ENCODE measurements around the gene DENND5B.
"Not testable (repeated sequence)": the region's sequence is repeated elsewhere in the genome, so short reads cannot be mapped to it uniquely, and the experiment has no call there.

DENND5B gene

GRCh38 chr12:31488737-31489338 is 102.1 kb downstream of the DENND5B start:
- H3K4me1 ChIP-seq (ENCODE audit: control insufficient read depth, insufficient read depth, low read length): no peaks in the 10 kb centered on the region
- no peak overlapping the region for H3K9ac ChIP-seq (ENCODE audit: low read length in 2 of 2)
- no peaks in the 10 kb centered on the region for H3K9me3 ChIP-seq (ENCODE audit: control insufficient read depth in 2 of 2, low read length in 2 of 2)
- H3K27me3 ChIP-seq (ENCODE audit: control insufficient read depth in 1 of 2, insufficient read depth in 2 of 2, low read length in 2 of 2): no peaks in the 10 kb centered on the region
- no peak overlapping the region for H3K4me3 ChIP-seq (ENCODE audit: low read length in 2 of 2)
- peaks cover 0 to 8% of the 10 kb centered on the region in 2 donors for H3K36me3 ChIP-seq (ENCODE audit: control insufficient read depth in 2 of 2, insufficient read depth in 2 of 2, low read length in 2 of 2)
- no peak overlapping the region for H3K27ac ChIP-seq (ENCODE audit: low read length)

- H3K27ac ChIP-seq (ENCODE audit: low read length): no peak overlapping the region
- peaks cover 0 to 8% of the 10 kb centered on the region in 2 donors for H3K36me3 ChIP-seq (ENCODE audit: control insufficient read depth in 2 of 2, insufficient read depth in 2 of 2, low read length in 2 of 2)
- no peaks in the 10 kb centered on the region for H3K27me3 ChIP-seq (ENCODE audit: control insufficient read depth in 1 of 2, insufficient read depth in 2 of 2, low read length in 2 of 2)
- no peak overlapping the region for H3K9ac ChIP-seq (ENCODE audit: low read length in 2 of 2)
- no peak overlapping the region for H3K4me3 ChIP-seq (ENCODE audit: low read length in 2 of 2)
- H3K4me1 ChIP-seq (ENCODE audit: control insufficient read depth, insufficient read depth, low read length): no peaks in the 10 kb centered on the region
- no peaks in the 10 kb centered on the region for H3K9me3 ChIP-seq (ENCODE audit: control insufficient read depth in 2 of 2, low read length in 2 of 2)
Observed at GRCh38 chr12:31485571-31485970, 105.4 kb downstream of the DENND5B start.

- Histone ChIP-seq H3K9ac (ENCODE audit: low read length in 2 of 2) (no peak overlapping the region), H3K27ac (ENCODE audit: low read length) (no peak overlapping the region)
Observed at GRCh38 chr12:31482816-31483215, 108.1 kb downstream of the DENND5B start.

GRCh38 chr12:31481415-31481814 is 109.5 kb downstream of the DENND5B start:
- Histone ChIP-seq H3K9me3 (ENCODE audit: control insufficient read depth in 2 of 2, low read length in 2 of 2) (no peaks in the 10 kb centered on the region), H3K9ac (ENCODE audit: low read length in 2 of 2) (no peak overlapping the region), H3K4me1 (ENCODE audit: control insufficient read depth, insufficient read depth, low read length) (no peaks in the 10 kb centered on the region), H3K27me3 (ENCODE audit: control insufficient read depth in 1 of 2, insufficient read depth in 2 of 2, low read length in 2 of 2) (no peaks in the 10 kb centered on the region), H3K4me3 (ENCODE audit: low read length in 2 of 2) (no peak overlapping the region), H3K27ac (ENCODE audit: low read length) (no peak overlapping the region), H3K36me3 (ENCODE audit: control insufficient read depth in 2 of 2, insufficient read depth in 2 of 2, low read length in 2 of 2) (peaks cover 5 to 10% of the 10 kb centered on the region in 2 donors)

More at GRCh38 chr12:31482816-31483215, 108.1 kb downstream of the DENND5B start:
- Histone ChIP-seq H3K9me3 (ENCODE audit: control insufficient read depth in 2 of 2, low read length in 2 of 2) (no peaks in the 10 kb centered on the region), H3K36me3 (ENCODE audit: control insufficient read depth in 2 of 2, insufficient read depth in 2 of 2, low read length in 2 of 2) (peaks cover 5 to 10% of the 10 kb centered on the region in 2 donors), H3K4me3 (ENCODE audit: low read length in 2 of 2) (no peak overlapping the region), H3K27me3 (ENCODE audit: control insufficient read depth in 1 of 2, insufficient read depth in 2 of 2, low read length in 2 of 2) (no peaks in the 10 kb centered on the region), H3K4me1 (ENCODE audit: control insufficient read depth, insufficient read depth, low read length) (no peaks in the 10 kb centered on the region)

GRCh38 chr12:31479516-31480210 is 111.3 kb downstream of the DENND5B start:
- Histone ChIP-seq H3K4me3 (ENCODE audit: low read length in 2 of 2) (no peak overlapping the region), H3K36me3 (ENCODE audit: control insufficient read depth in 2 of 2, insufficient read depth in 2 of 2, low read length in 2 of 2) (peaks cover 5 to 10% of the 10 kb centered on the region in 2 donors), H3K27me3 (ENCODE audit: control insufficient read depth in 1 of 2, insufficient read depth in 2 of 2, low read length in 2 of 2) (no peaks in the 10 kb centered on the region), H3K9ac (ENCODE audit: low read length in 2 of 2) (no peak overlapping the region), H3K9me3 (ENCODE audit: control insufficient read depth in 2 of 2, low read length in 2 of 2) (no peaks in the 10 kb centered on the region), H3K27ac (ENCODE audit: low read length) (no peak overlapping the region), H3K4me1 (ENCODE audit: control insufficient read depth, insufficient read depth, low read length) (no peaks in the 10 kb centered on the region)

GRCh38 chr12:31478898-31479297 is 112.0 kb downstream of the DENND5B start:
- H3K9ac ChIP-seq (ENCODE audit: low read length in 2 of 2): no peak overlapping the region
- H3K9me3 ChIP-seq (ENCODE audit: control insufficient read depth in 2 of 2, low read length in 2 of 2): no peaks in the 10 kb centered on the region
- no peaks in the 10 kb centered on the region for H3K27me3 ChIP-seq (ENCODE audit: control insufficient read depth in 1 of 2, insufficient read depth in 2 of 2, low read length in 2 of 2)
- H3K27ac ChIP-seq (ENCODE audit: low read length): no peak overlapping the region
- no peaks in the 10 kb centered on the region for H3K4me1 ChIP-seq (ENCODE audit: control insufficient read depth, insufficient read depth, low read length)
- H3K36me3 ChIP-seq (ENCODE audit: control insufficient read depth in 2 of 2, insufficient read depth in 2 of 2, low read length in 2 of 2): peaks cover 5 to 10% of the 10 kb centered on the region in 2 donors
- no peak overlapping the region for H3K4me3 ChIP-seq (ENCODE audit: low read length in 2 of 2)

- no peak overlapping the region for H3K27ac ChIP-seq (ENCODE audit: low read length)
- no peaks in the 10 kb centered on the region for H3K9me3 ChIP-seq (ENCODE audit: control insufficient read depth in 2 of 2, low read length in 2 of 2)
- no peak overlapping the region for H3K9ac ChIP-seq (ENCODE audit: low read length in 2 of 2)
- H3K36me3 ChIP-seq (ENCODE audit: control insufficient read depth in 2 of 2, insufficient read depth in 2 of 2, low read length in 2 of 2): peaks cover 5 to 10% of the 10 kb centered on the region in 2 donors
- H3K4me1 ChIP-seq (ENCODE audit: control insufficient read depth, insufficient read depth, low read length): no peaks in the 10 kb centered on the region
- no peak overlapping the region for H3K4me3 ChIP-seq (ENCODE audit: low read length in 2 of 2)
- H3K27me3 ChIP-seq (ENCODE audit: control insufficient read depth in 1 of 2, insufficient read depth in 2 of 2, low read length in 2 of 2): no peaks in the 10 kb centered on the region
Observed at GRCh38 chr12:31478425-31478824, 112.5 kb downstream of the DENND5B start.

GRCh38 chr12:31477687-31478086 is 113.2 kb downstream of the DENND5B start:
- H3K4me3 ChIP-seq (ENCODE audit: low read length in 2 of 2): no peak overlapping the region
- no peaks in the 10 kb centered on the region for H3K4me1 ChIP-seq (ENCODE audit: control insufficient read depth, insufficient read depth, low read length)
- H3K36me3 ChIP-seq (ENCODE audit: control insufficient read depth in 2 of 2, insufficient read depth in 2 of 2, low read length in 2 of 2): peaks cover 5 to 10% of the 10 kb centered on the region in 2 donors
- no peaks in the 10 kb centered on the region for H3K9me3 ChIP-seq (ENCODE audit: control insufficient read depth in 2 of 2, low read length in 2 of 2)
- H3K27ac ChIP-seq (ENCODE audit: low read length): no peak overlapping the region
- no peaks in the 10 kb centered on the region for H3K27me3 ChIP-seq (ENCODE audit: control insufficient read depth in 1 of 2, insufficient read depth in 2 of 2, low read length in 2 of 2)
- no peak overlapping the region for H3K9ac ChIP-seq (ENCODE audit: low read length in 2 of 2)

- Histone ChIP-seq H3K9me3 (ENCODE audit: control insufficient read depth in 2 of 2, low read length in 2 of 2) (no peaks in the 10 kb centered on the region), H3K27me3 (ENCODE audit: control insufficient read depth in 1 of 2, insufficient read depth in 2 of 2, low read length in 2 of 2) (no peaks in the 10 kb centered on the region), H3K9ac (ENCODE audit: low read length in 2 of 2) (no peak overlapping the region), H3K27ac (ENCODE audit: low read length) (no peak overlapping the region), H3K4me1 (ENCODE audit: control insufficient read depth, insufficient read depth, low read length) (no peaks in the 10 kb centered on the region), H3K4me3 (ENCODE audit: low read length in 2 of 2) (no peak overlapping the region), H3K36me3 (ENCODE audit: control insufficient read depth in 2 of 2, insufficient read depth in 2 of 2, low read length in 2 of 2) (peaks cover 5 to 10% of the 10 kb centered on the region in 2 donors)
Observed at GRCh38 chr12:31476437-31476836, 114.5 kb downstream of the DENND5B start.

GRCh38 chr12:31475610-31476009 is 115.3 kb downstream of the DENND5B start:
- H3K27ac ChIP-seq (ENCODE audit: low read length); H3K9ac ChIP-seq (ENCODE audit: low read length in 2 of 2); H3K4me3 ChIP-seq (ENCODE audit: low read length in 2 of 2); H3K9me3 ChIP-seq (ENCODE audit: control insufficient read depth in 2 of 2, low read length in 2 of 2); H3K27me3 ChIP-seq (ENCODE audit: control insufficient read depth in 1 of 2, insufficient read depth in 2 of 2, low read length in 2 of 2); H3K36me3 ChIP-seq (ENCODE audit: control insufficient read depth in 2 of 2, insufficient read depth in 2 of 2, low read length in 2 of 2); H3K4me1 ChIP-seq (ENCODE audit: control insufficient read depth, insufficient read depth, low read length): not testable (repeated sequence)

- Histone ChIP-seq H3K9ac (ENCODE audit: low read length in 2 of 2) (no peak overlapping the region), H3K4me1 (ENCODE audit: control insufficient read depth, insufficient read depth, low read length) (no peaks in the 10 kb centered on the region), H3K4me3 (ENCODE audit: low read length in 2 of 2) (no peak overlapping the region), H3K27ac (ENCODE audit: low read length) (no peak overlapping the region), H3K9me3 (ENCODE audit: control insufficient read depth in 2 of 2, low read length in 2 of 2) (no peaks in the 10 kb centered on the region), H3K27me3 (ENCODE audit: control insufficient read depth in 1 of 2, insufficient read depth in 2 of 2, low read length in 2 of 2) (no peaks in the 10 kb centered on the region), H3K36me3 (ENCODE audit: control insufficient read depth in 2 of 2, insufficient read depth in 2 of 2, low read length in 2 of 2) (peaks cover 4 to 7% of the 10 kb centered on the region in 2 donors)
Observed at GRCh38 chr12:31474751-31475150, 116.2 kb downstream of the DENND5B start.
